ENCODE measurements around the gene ROR2.
A peak's percentile ranks its signal among the peaks of the same experiment; 100 is the strongest.

GRCh38 chr9:91898451-91899218, 51.4 kb downstream of the ROR2 start:
- no peak for TF ChIP-seq SP1 (IDR thresholded peaks at IDR 0.05)
- no peak for TF ChIP-seq FOXM1 (IDR thresholded peaks at IDR 0.05; ENCODE audit: borderline replicate concordance)
- no peak for TF ChIP-seq TARDBP (IDR thresholded peaks at IDR 0.05)
- peak; percentile 74 for TF ChIP-seq PKNOX1 (IDR thresholded peaks at IDR 0.05)
- no peak for TF ChIP-seq SUZ12 (IDR thresholded peaks at IDR 0.05)

Data from HEK293T (cell line).